IPS DF 19.7 (cell line): ENCODE results near the gene PLXDC2.
"Not testable (repeated sequence)": the region's sequence is repeated elsewhere in the genome, so short reads cannot be mapped to it uniquely, and the experiment has no call there.

Source experiments
- DNase-seq: peaks from one replicate; pipeline ENCODE4 v3.0.0-alpha.2; 2013; ENCODE audit warnings: low read depth, low spot score

The PLXDC2 gene

DNA sequence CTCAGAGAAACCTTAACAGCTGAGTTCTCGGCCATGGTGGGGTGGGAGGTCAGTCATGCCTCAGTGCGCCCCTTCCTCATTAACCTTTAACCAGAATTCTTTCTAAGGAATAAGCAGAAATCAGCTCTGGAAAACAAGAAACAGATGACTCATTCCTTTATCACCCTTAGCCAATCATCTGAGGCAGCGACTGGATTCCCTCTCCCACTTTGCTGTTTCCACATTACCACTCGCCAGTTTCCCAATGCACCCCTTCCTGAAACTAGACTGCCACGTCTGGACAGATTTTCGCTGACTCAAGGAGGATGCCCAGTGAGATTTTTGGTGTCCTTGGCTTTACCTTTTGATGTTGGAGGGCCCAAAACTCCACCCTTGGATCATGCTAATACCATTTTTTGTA lies 223.8 kb downstream of the PLXDC2 start:
- DNase-seq = no peak

DNA sequence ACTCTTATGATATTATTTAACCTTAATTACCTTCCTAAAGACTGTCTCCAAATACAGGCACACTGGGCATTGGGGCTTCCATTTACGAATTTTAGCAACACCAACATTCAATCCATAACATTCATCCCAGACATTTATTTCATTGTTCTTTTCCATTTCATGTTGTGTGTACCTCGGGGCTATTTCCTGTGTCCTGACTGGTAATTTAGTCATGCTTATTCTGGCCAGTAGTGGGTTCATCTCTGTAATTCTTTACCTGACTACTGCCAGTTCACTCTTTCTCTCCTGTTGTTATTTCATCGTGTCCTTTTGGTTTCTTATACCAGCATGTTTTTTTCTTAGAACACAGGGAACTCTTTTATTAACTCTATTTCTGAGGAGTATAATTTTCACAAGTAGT lies 225.7 kb downstream of the PLXDC2 start:
- no peak for DNase-seq

GRCh38 chr10:20045100-20045499 lies 228.9 kb downstream of the PLXDC2 start:
- not testable (repeated sequence) for DNase-seq

DNA sequence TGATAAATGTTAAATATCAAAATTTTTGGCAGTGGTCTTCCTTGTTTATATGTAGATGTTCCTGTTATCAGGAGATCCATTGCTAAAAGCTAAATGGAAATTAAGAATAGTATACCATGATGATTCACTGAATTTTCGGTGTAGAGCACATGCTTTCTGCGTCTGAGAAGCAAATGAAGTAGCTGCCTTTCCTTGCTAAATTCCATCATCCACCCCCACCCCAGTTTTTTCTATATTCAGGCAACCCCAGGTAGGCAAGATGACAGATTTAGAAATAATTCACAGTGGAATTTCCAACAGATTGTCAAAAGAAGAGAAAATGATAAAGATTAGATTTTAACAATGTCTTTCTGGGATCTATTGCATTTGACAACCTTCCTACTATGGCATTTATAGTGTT lies 231.9 kb downstream of the PLXDC2 start:
- DNase-seq = no peak

- DNase-seq = no peak
These were observed 241.9 kb downstream of the PLXDC2 start for GRCh38 chr10:20058135-20058534.

- DNase-seq = no peak
These were observed 243.0 kb downstream of the PLXDC2 start for GRCh38 chr10:20059084-20059835.

- DNase-seq = no peak
These were observed 249.6 kb downstream of the PLXDC2 start for GRCh38 chr10:20065814-20066213.

- no peak for DNase-seq
These were observed 256.9 kb downstream of the PLXDC2 start for GRCh38 chr10:20073167-20073566.

- no peak for DNase-seq
These were observed 259.5 kb downstream of the PLXDC2 start for GRCh38 chr10:20075713-20076112.

DNA sequence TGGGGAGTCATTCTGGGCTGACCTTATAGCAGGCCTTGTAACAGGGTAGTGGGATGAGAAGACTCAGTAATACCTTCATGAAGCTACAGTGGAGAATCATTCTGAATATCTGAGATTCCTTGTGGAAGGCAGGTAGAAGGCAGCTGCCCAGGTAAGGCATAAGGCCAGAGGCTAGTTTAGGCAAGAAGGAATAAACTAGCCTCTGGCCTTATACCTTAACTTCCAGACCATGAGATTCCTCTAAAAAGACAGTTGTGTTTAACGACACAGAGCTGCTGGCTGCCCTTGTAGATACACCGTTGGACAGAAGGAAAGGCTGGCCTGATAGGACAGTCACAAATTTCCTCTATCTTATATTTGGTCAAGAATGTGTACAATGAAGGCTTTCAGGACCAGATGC lies 268.2 kb downstream of the PLXDC2 start:
- DNase-seq = no peak

- DNase-seq = no peak
These were observed 268.9 kb downstream of the PLXDC2 start for GRCh38 chr10:20085115-20085514.

DNA sequence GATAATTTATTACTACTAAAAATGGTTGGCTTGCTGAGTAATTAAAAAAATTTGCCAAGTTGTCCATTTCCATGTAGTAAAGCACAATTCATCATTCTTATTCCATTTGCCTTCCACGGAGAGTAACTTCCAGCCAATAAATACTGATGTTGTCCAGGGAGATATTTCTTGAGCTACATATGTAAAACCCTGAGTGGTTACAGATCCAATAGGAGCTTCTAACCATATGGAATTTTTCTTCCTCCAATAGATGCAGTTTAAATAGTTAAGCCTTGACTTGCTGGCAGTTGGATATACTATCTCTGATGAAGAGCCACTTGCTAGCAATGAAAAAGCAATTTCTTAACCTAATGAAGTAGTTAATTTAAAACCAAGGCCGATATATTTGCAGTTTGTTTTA lies 271.1 kb downstream of the PLXDC2 start:
- DNase-seq = no peak

DNA sequence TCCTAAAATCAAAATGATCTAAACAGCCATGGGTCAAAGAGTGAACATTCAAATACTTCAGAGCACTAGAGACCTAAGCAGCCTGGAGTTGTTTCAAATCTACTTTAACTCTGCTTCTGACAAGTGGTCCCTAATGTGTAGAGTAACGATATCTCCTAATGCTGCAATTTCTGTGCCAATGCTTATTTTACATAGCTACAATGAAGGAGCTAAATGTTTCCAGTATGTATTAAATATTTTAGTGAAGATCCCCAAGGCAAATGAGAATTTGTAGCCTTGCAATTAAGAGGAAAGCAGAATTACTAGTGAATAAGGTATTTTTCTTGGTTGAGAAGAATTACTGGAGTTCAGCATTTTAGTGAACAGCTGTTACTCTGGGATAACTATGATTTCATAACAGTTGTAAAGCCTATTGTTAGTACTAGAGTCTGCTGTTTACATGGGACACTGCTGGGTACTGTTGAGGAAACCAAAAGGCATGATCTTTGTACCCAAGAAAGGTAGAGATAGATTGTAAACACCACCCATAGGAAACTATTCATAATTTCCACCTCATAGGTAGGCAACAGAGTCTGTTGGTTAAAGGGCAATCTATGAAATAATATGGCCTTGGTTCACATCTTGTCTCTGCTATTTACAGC lies 271.9 kb downstream of the PLXDC2 start:
- DNase-seq = no peak

DNA sequence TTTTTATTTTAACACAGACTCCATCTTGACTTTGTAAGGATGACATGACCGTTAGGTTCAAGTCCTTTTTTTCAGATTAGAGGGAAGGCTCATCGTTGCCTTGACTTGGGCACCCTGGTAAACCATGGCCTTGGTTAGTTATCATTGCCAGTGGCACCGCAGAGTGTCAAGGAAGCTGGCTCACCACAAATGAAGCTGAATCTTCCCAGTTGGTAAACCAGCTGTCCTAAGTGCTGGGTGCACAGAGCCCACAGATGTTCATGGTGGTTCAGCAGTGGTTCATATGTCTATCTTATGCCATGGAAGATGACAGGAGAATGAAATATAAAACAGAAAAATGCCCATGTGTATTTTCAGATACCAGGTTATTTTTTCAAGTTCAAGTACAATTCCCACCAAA lies 273.6 kb downstream of the PLXDC2 start:
- DNase-seq = no peak

GRCh38 chr10:20090831-20091230 lies 274.6 kb downstream of the PLXDC2 start:
- DNase-seq = no peak

DNA sequence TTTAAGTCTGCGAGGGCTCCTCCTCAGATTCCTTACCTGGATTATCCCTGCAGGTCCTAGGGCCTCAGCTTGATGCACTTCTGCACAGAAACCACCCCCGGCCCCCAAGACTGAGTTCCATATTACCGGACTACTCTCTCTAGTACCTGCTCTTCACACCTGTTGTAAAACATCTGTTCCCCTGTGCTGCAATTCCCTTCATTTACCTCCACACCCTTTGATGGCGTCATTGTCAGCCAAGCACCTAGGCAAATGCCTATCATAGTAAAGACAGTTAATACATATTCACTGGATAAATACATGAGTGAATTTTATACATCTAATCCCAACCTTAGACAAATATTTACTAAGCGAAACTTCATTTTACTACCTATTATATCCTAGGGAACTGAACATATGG lies 275.5 kb downstream of the PLXDC2 start:
- DNase-seq = no peak

GRCh38 chr10:20093600-20093999 lies 277.4 kb downstream of the PLXDC2 start:
- no peak for DNase-seq

GRCh38 chr10:20094226-20094976 lies 278.2 kb downstream of the PLXDC2 start:
- DNase-seq = no peak

DNA sequence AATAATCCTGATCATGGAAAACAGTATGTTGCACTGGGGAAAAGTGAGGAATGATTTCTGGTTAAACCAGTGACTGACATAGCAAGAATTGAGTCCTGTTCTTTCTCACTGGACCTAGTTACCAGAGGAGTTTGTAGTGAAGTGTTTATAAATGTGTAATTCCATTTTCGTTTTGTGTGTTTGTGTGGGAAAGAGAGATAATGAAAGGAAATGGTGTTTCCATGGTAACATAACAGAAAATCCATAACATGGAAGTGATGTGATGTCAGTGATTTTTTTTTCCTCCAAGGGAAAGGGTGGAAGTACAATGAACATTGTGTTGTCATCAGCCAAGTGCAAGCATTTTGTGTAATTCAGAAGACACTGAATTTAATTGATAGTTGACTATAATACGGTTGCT lies 283.9 kb downstream of the PLXDC2 start:
- DNase-seq = no peak

DNA sequence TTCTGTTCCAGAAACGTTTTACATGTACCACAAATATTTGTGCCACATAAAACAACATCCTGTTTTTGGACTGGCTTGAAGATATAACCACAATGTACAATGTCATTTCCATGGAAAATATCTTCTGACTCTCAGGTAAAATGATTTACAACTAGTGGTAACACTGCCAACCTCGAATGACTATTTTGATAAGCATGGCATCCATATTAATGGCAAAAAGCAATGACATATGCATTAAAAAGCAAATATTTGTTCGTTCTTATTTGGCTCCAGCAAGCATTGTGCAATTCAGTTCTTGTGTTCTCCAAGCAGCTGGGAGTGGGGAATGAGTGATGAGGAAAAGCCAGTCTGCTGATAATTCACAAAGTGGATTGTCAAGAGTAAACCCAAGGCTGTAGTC lies 289.0 kb downstream of the PLXDC2 start:
- DNase-seq = no peak

- no peak for DNase-seq
These were observed 289.7 kb downstream of the PLXDC2 start for GRCh38 chr10:20105931-20106330.

GRCh38 chr10:20108021-20108420 lies 291.8 kb downstream of the PLXDC2 start:
- no peak for DNase-seq

- no peak for DNase-seq
These were observed 293.4 kb downstream of the PLXDC2 start for GRCh38 chr10:20109613-20110012.
